ENCODE data around the gene LRRIQ4.

DNA sequence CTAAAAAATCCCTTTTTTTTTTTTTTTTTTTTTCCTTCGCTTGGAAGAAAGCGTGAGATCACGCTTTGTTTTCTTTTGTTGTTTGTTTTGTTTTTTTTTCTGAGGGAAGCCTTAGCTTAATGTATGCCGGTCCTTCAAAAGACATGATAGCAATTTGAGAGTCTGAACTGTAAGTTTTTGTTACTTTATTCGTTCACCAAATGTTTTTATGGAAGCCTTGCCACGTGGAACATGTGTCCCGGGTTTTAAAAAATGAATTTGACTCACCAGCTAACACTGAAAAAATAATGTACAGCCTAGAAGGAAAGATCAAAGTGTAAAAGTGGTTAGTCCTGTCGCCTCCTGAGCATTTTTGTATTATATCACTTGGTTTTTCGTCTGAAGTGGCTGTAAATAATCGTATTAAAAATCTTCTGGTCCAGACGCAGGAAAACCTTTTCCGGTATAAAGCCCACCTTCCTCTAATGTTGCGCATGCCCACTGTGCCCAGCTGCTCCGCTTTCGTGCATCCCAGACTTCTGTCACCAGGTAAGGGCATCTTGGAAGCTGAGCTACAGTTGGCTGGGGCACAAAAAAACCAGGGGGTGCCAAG lies 40.3 kb upstream of the LRRIQ4 start:
- TF ChIP-seq, protein P1, sequence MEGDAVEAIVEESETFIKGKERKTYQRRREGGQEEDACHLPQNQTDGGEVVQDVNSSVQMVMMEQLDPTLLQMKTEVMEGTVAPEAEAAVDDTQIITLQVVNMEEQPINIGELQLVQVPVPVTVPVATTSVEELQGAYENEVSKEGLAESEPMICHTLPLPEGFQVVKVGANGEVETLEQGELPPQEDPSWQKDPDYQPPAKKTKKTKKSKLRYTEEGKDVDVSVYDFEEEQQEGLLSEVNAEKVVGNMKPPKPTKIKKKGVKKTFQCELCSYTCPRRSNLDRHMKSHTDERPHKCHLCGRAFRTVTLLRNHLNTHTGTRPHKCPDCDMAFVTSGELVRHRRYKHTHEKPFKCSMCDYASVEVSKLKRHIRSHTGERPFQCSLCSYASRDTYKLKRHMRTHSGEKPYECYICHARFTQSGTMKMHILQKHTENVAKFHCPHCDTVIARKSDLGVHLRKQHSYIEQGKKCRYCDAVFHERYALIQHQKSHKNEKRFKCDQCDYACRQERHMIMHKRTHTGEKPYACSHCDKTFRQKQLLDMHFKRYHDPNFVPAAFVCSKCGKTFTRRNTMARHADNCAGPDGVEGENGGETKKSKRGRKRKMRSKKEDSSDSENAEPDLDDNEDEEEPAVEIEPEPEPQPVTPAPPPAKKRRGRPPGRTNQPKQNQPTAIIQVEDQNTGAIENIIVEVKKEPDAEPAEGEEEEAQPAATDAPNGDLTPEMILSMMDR (IDR thresholded peaks at IDR 0.05): no peak
- no peak for TF ChIP-seq POLR2A (IDR thresholded peaks at IDR 0.05)

Measured in body of pancreas (tissue), 4 donors.